H9 (cell line): Measurements from ENCODE around the gene PRSS38. TPM values are rescaled to one million over a fixed set of nuclear protein-coding genes. Genes with fewer than 3 reads are reported as not detected.

Experiments used
- DNase-seq: peaks from one replicate; pipeline ENCODE4 v3.0.0-alpha.2; 2017
- H2AFZ ChIP-seq: one replicate; pipeline ENCODE4 v1.6.1; 2013; ENCODE audit warnings: mild to moderate bottlenecking, low read length, control low read depth, moderate library complexity
- H2AK5ac ChIP-seq: 2 replicates; pipeline ENCODE4 v1.6.1; 2013; ENCODE audit warnings: low read length, control low read depth, mixed read lengths; ENCODE audit not compliant: insufficient read length
- H2BK120ac ChIP-seq: one replicate; pipeline ENCODE4 v1.6.1; 2013; ENCODE audit warnings: low read depth, mild to moderate bottlenecking, low read length, control low read depth, inconsistent platforms; ENCODE audit not compliant: poor library complexity, severe bottlenecking
- H2BK12ac ChIP-seq: 2 replicates; pipeline ENCODE4 v1.6.1; 2013; ENCODE audit warnings: low read length, control low read depth, mixed read lengths, low read depth; ENCODE audit not compliant: insufficient read length
- H2BK15ac ChIP-seq: 2 replicates; pipeline ENCODE4 v1.6.1; 2013; ENCODE audit warnings: low read depth, low read length, control low read depth
- H2BK20ac ChIP-seq: one replicate; pipeline ENCODE4 v1.6.1; 2013; ENCODE audit warnings: low read depth, mild to moderate bottlenecking, low read length, control low read depth, inconsistent platforms; ENCODE audit not compliant: poor library complexity, severe bottlenecking
- H2BK5ac ChIP-seq: 2 replicates; pipeline ENCODE4 v1.6.1; 2013; ENCODE audit warnings: low read length, control low read depth, mixed read lengths; ENCODE audit not compliant: insufficient read length
- H3K14ac ChIP-seq: 2 replicates; pipeline ENCODE4 v1.6.1; 2013; ENCODE audit warnings: low read length, control low read depth; ENCODE audit not compliant: insufficient read depth
- H3K18ac ChIP-seq: 2 replicates; pipeline ENCODE4 v1.6.1; 2013; ENCODE audit warnings: low read depth, mild to moderate bottlenecking, mixed read lengths, low read length, control low read depth; ENCODE audit not compliant: insufficient read length
- H3K23ac ChIP-seq: 2 replicates; pipeline ENCODE4 v1.6.1; 2013; ENCODE audit warnings: low read length, control low read depth, mixed read lengths, low read depth; ENCODE audit not compliant: insufficient read length
- H3K23me2 ChIP-seq: 2 replicates; pipeline ENCODE4 v1.6.1; 2013; ENCODE audit warnings: low read depth, mild to moderate bottlenecking, mixed read lengths, low read length, control low read depth; ENCODE audit not compliant: insufficient read length, poor library complexity, severe bottlenecking
- H3K27ac ChIP-seq: 2 replicates; pipeline ENCODE4 v1.5.1; 2013; ENCODE audit warnings: low read length, control low read depth, mixed read lengths, low read depth; ENCODE audit not compliant: insufficient read length
- H3K27me3 ChIP-seq: 2 replicates; pipeline ENCODE4 v1.6.1; 2013; ENCODE audit warnings: low read length, control low read depth, inconsistent platforms; ENCODE audit not compliant: insufficient read depth
- H3K4ac ChIP-seq: 2 replicates; pipeline ENCODE4 v1.6.1; 2013; ENCODE audit warnings: low read depth, mild to moderate bottlenecking, control low read depth, inconsistent platforms, low read length, moderate library complexity
- H3K4me1 ChIP-seq: 2 replicates; pipeline ENCODE4 v1.6.1; 2013; ENCODE audit warnings: low read length, control low read depth, inconsistent platforms; ENCODE audit not compliant: insufficient read depth
- H3K4me2 ChIP-seq: 2 replicates; pipeline ENCODE4 v1.6.1; 2013; ENCODE audit warnings: low read length, control low read depth, mixed read lengths; ENCODE audit not compliant: insufficient read length, insufficient read depth
- H3K56ac ChIP-seq: 2 replicates; pipeline ENCODE4 v1.6.1; 2013; ENCODE audit warnings: low read depth, mild to moderate bottlenecking, mixed read lengths, low read length, control low read depth; ENCODE audit not compliant: insufficient read length
- H3K79me1 ChIP-seq: 2 replicates; pipeline ENCODE4 v1.6.1; 2013; ENCODE audit warnings: low read depth, mild to moderate bottlenecking, moderate library complexity, low read length, control low read depth, inconsistent platforms; ENCODE audit not compliant: insufficient read depth, poor library complexity, severe bottlenecking
- H3K79me2 ChIP-seq: 2 replicates; pipeline ENCODE4 v1.6.1; 2013; ENCODE audit warnings: low read length, control low read depth, inconsistent platforms; ENCODE audit not compliant: insufficient read depth
- H3K9ac ChIP-seq: 2 replicates; pipeline ENCODE4 v1.6.1; 2013; ENCODE audit warnings: low read length, control low read depth, mixed read lengths; ENCODE audit not compliant: insufficient read length; ENCODE audit errors: extremely low read depth
- H3K9me3 ChIP-seq: one replicate; pipeline ENCODE4 v1.6.1; 2013; ENCODE audit warnings: low read depth, low read length, inconsistent platforms; ENCODE audit not compliant: control insufficient read depth
- H3T11ph ChIP-seq: one replicate; pipeline ENCODE4 v1.6.1; 2013; ENCODE audit warnings: mild to moderate bottlenecking, low read length, control low read depth, inconsistent platforms
- H4K20me1 ChIP-seq: one replicate; pipeline ENCODE4 v1.6.1; 2013; ENCODE audit not compliant: control insufficient read depth, insufficient read length, insufficient read depth
- H4K5ac ChIP-seq: 2 replicates; pipeline ENCODE4 v1.6.1; 2013; ENCODE audit warnings: low read depth, mild to moderate bottlenecking, mixed read lengths, low read length, control low read depth; ENCODE audit not compliant: insufficient read length
- H4K8ac ChIP-seq: replicated peaks from 2 replicates; pipeline ENCODE4 v1.6.1; 2013; ENCODE audit warnings: low read length, control low read depth, mixed read lengths, low read depth; ENCODE audit not compliant: insufficient read length
- H4K91ac ChIP-seq: 2 replicates; pipeline ENCODE4 v1.6.1; 2013; ENCODE audit warnings: low read depth, mild to moderate bottlenecking, moderate library complexity, mixed read lengths, low read length, control low read depth; ENCODE audit not compliant: insufficient read length
- H3K27ac Mint-ChIP-seq, 3 experiments: 2 replicates in 2 of 3; 3 replicates in 1 of 3; pipeline ENCODE4 v1.8.0; 2020 to 2021; ENCODE audit warnings: mixed read lengths in 3 of 3, mild to moderate bottlenecking in 1 of 3, moderate library complexity in 1 of 3
- H3K27me3 Mint-ChIP-seq: 2 replicates; pipeline ENCODE4 v1.8.0; 2021; ENCODE audit warnings: low read depth, mild to moderate bottlenecking, moderate library complexity, mixed read lengths
- H3K36me3 Mint-ChIP-seq, 3 experiments: 2 replicates in 2 of 3; 3 replicates in 1 of 3; pipeline ENCODE4 v1.8.0; 2020 to 2021; ENCODE audit warnings: low read depth in 3 of 3, mixed read lengths in 3 of 3; ENCODE audit not compliant: insufficient read depth in 1 of 3
- H3K4me1 Mint-ChIP-seq, 2 experiments: 2 replicates each; pipeline ENCODE4 v1.8.0; 2020; ENCODE audit warnings: mixed read lengths in 2 of 2
- H3K4me3 Mint-ChIP-seq, 2 experiments: 2 replicates in 1 of 2; 3 replicates in 1 of 2; pipeline ENCODE4 v1.8.0; 2020 to 2021; ENCODE audit warnings: mild to moderate bottlenecking in 2 of 2, mixed read lengths in 2 of 2, moderate library complexity in 1 of 2
- H3K9me3 Mint-ChIP-seq, 2 experiments: 2 replicates in 1 of 2; 3 replicates in 1 of 2; pipeline ENCODE4 v1.8.0; 2020; ENCODE audit warnings: mild to moderate bottlenecking in 2 of 2, mixed read lengths in 2 of 2, moderate library complexity in 1 of 2
- WGBS: extraction: QIAGEN DNeasy Blood & Tissue Kit; methylation state at CpG from one replicate; pipeline ENCODE4 v1.1.7; 2013; ENCODE audit warnings: missing lambda C conversion rate, low lambda C conversion rate, mixed read lengths; ENCODE audit not compliant: insufficient read length; ENCODE audit errors: extremely low coverage; 5-methylcytosine and 5-hydroxymethylcytosine counted together
- total RNA-seq: library from RNA; stranded (reverse); gene quantifications from 2 replicates; pipeline ENCODE4 v1.2.1, GENCODE V29; 2021
- TF ChIP-seq, protein P1 (sequence below): fragments of 200-600 bp; sonication (generic); conservative IDR thresholded peaks from 3 replicates; pipeline ENCODE4 v1.8.0; 2021; ENCODE audit warnings: antibody characterized with exemption, mild to moderate bottlenecking

Gene PRSS38
- total RNA-seq, 1 experiment from 2014 or later: not detected

DNA sequence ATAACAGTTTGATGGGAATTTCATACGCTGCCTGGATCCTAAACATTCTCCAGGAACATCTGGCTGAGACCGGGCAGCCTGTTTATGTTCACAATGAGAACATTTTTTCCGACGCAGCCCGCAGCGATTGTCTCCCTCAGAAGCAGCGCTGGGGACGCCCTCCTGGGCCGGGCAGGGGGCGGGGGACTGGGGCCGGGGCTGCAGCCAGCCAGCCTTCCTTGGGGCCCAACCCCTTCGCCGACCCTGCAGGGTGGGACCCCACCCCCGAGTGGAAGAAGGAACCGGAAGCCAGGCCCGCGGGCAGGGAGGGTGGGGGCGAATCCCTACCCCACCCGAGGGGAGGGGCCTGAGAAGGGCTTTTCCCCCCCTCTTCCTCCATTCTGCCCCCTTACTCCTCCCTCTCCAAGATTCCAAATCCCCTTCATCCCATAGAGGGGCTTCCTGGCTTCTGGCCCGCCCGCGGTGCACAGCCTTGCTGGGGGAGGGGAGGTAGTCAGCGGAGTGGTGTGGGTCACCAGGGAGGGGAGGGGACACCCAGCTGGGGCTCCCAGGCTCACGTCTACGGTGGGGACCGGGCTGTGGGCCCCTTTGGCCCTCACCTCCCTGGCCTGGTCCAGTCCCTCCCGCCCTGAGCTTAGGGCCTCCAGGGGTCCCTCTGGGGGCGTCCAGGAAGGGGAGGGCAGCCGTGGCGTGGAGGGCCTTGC lies 71.7 kb downstream of the PRSS38 start:
- WGBS: no CpG with 5 or more reads among the region's 30 CpGs
- H2AK5ac ChIP-seq: no peak overlapping the region
- H4K20me1 ChIP-seq: no peaks in the 10 kb centered on the region
- H4K91ac ChIP-seq: no peak overlapping the region
- H3K56ac ChIP-seq: no peak overlapping the region
- H3K27me3 ChIP-seq: no peaks in the 10 kb centered on the region
- peak overlapping the region; percentile 3; the same call in 1 of the 2 replicates for H3K14ac ChIP-seq
- H2BK15ac ChIP-seq: no peak overlapping the region
- no peak overlapping the region for H2BK20ac ChIP-seq
- Mint-ChIP-seq H3K27me3 (peaks cover 4% of the 10 kb centered on the region), H3K4me1 (peaks cover 3 to 16% of the 10 kb centered on the region in 2 experiments), H3K4me3 (peak overlapping the region in 1 of 2 experiments; percentile 32; a peak in 1 of 5 replicates), H3K36me3 (no peaks in the 10 kb centered on the region; a peak in 2 of 7 replicates), H3K9me3 (no peaks in the 10 kb centered on the region), H3K27ac (no peak overlapping the region)
- H2BK120ac ChIP-seq: no peak overlapping the region
- no peak overlapping the region for H2BK5ac ChIP-seq
- H3K23me2 ChIP-seq: no peaks in the 10 kb centered on the region
- no peaks in the 10 kb centered on the region for H3K79me2 ChIP-seq
- H3K18ac ChIP-seq: no peak overlapping the region
- H3K4me2 ChIP-seq: peak overlapping the region; percentile 44
- H3K79me1 ChIP-seq: no peaks in the 10 kb centered on the region
- H2AFZ ChIP-seq: no peak overlapping the region
- TF ChIP-seq, protein P1, sequence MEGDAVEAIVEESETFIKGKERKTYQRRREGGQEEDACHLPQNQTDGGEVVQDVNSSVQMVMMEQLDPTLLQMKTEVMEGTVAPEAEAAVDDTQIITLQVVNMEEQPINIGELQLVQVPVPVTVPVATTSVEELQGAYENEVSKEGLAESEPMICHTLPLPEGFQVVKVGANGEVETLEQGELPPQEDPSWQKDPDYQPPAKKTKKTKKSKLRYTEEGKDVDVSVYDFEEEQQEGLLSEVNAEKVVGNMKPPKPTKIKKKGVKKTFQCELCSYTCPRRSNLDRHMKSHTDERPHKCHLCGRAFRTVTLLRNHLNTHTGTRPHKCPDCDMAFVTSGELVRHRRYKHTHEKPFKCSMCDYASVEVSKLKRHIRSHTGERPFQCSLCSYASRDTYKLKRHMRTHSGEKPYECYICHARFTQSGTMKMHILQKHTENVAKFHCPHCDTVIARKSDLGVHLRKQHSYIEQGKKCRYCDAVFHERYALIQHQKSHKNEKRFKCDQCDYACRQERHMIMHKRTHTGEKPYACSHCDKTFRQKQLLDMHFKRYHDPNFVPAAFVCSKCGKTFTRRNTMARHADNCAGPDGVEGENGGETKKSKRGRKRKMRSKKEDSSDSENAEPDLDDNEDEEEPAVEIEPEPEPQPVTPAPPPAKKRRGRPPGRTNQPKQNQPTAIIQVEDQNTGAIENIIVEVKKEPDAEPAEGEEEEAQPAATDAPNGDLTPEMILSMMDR: no peak
- H3K23ac ChIP-seq: no peak overlapping the region
- H3K9me3 ChIP-seq: no peaks in the 10 kb centered on the region
- no peaks in the 10 kb centered on the region for H3K4me1 ChIP-seq
- H4K5ac ChIP-seq: no peak overlapping the region
- DNase-seq: peak; percentile 57
- no peak overlapping the region for H3K27ac ChIP-seq
- no peak overlapping the region for H4K8ac ChIP-seq
- H3T11ph ChIP-seq: no peak overlapping the region
- no peak overlapping the region for H3K9ac ChIP-seq
- no peak overlapping the region for H3K4ac ChIP-seq
- no peak overlapping the region for H2BK12ac ChIP-seq
